AG04450 (cell line): Measurements from ENCODE around the gene PSTPIP2. TPM values are rescaled to one million over a fixed set of nuclear protein-coding genes. Genes with fewer than 3 reads are reported as not detected.
A peak's percentile ranks its signal among the peaks of the same experiment; 100 is the strongest.

Experiments used
- CTCF ChIA-PET: fragments of 300-600, 350-600 bp; formaldehyde crosslinking; extraction: SDS; loops from one replicate; lab custom pipeline; 2022; ENCODE audit warnings: antibody characterized with exemption, inconsistent platforms; lab: Charles Lee
- POLR2A ChIA-PET: fragments of 350-600 bp; formaldehyde crosslinking; extraction: SDS; loops from one replicate; lab custom pipeline; 2021; ENCODE audit warnings: antibody characterized with exemption, inconsistent platforms; lab: Yijun Ruan, JAX
- DNase-seq: peaks from one replicate; pipeline ENCODE4 v3.0.0-alpha.2; 2011; ENCODE audit warnings: low read depth, low spot score
- H3K27ac ChIP-seq: one replicate; pipeline ENCODE4 v1.5.1; 2012; ENCODE audit warnings: low read depth, low read length, control low read depth
- H3K27me3 ChIP-seq: one replicate; pipeline ENCODE4 v1.6.0; 2012; ENCODE audit warnings: low read length; ENCODE audit not compliant: control insufficient read depth, insufficient read depth
- H3K4me3 ChIP-seq: 2 replicates; pipeline ENCODE4 v1.5.1; 2011; ENCODE audit warnings: mild to moderate bottlenecking, low read depth, low read length, control low read depth
- H3K9me3 ChIP-seq: 2 replicates; pipeline ENCODE4 v1.5.1; 2012; ENCODE audit warnings: low read length; ENCODE audit not compliant: control insufficient read depth, insufficient read depth
- CTCF ChIP-seq: IDR thresholded peaks from 2 replicates; pipeline ENCODE4 v1.5.1; 2011; ENCODE audit warnings: low read depth, low read length, control low read depth, inconsistent platforms
- polyA plus RNA-seq: library from polyadenylated mRNA; depleted of rRNA; stranded (reverse); fragments of >200 nt; gene quantifications from 2 replicates; pipeline ENCODE4 v1.2.3, GENCODE V29; 2011

The PSTPIP2 gene
- polyA plus RNA-seq, 1 experiment, result 12.6 TPM

- POLR2A ChIA-PET, result interaction anchor here (0.6 kb wide), 1 partner anchor 84 kb away, joined by 4 read pairs; no protein-coding TSS in a partner anchor
- CTCF ChIA-PET, result interaction anchor here (0.5 to 2.6 kb wide), 11 partner anchors 19 to 484 kb away, joined by 3 to 60 read pairs (median 9); no protein-coding TSS in a partner anchor
- no peak for DNase-seq
Observed at GRCh38 chr18:46072376-46072867, 362 bp upstream of the PSTPIP2 start.

GRCh38 chr18:46070815-46071652, 1.0 kb downstream of the PSTPIP2 start:
- ChIA-PET POLR2A (interaction anchor here (0.6 kb wide), 1 partner anchor 94 kb away, joined by 4 read pairs; no protein-coding TSS in a partner anchor), CTCF (interaction anchor here (1.0 kb wide), 2 partner anchors 146 to 405 kb away, joined by 4 read pairs; no protein-coding TSS in a partner anchor)
- Histone ChIP-seq H3K27me3 (no peaks in the 10 kb centered on the region), H3K9me3 (peaks cover 3% of the 10 kb centered on the region; the same call in 1 of the 2 replicates), H3K4me3 (peak overlapping the region; percentile 73), H3K27ac (no peak overlapping the region)
- no peak for DNase-seq
- TF ChIP-seq CTCF, result no peak

More at GRCh38 chr18:46072376-46072867, 362 bp upstream of the PSTPIP2 start:
- TF ChIP-seq CTCF, result 0 out of 2 replicates have a peak, but pooled peaks have one; percentile 14
- peaks cover 2% of the 10 kb centered on the region; the same call in 1 of the 2 replicates for H3K9me3 ChIP-seq
- H3K27ac ChIP-seq, result no peak overlapping the region
- H3K27me3 ChIP-seq, result no peaks in the 10 kb centered on the region
- peak overlapping the region; percentile 73 for H3K4me3 ChIP-seq

- TF ChIP-seq CTCF, result no peak
- DNase-seq, result no peak
- Histone ChIP-seq H3K4me3 (no peak overlapping the region), H3K27me3 (no peaks in the 10 kb centered on the region), H3K9me3 (peaks cover 3% of the 10 kb centered on the region; the same call in 1 of the 2 replicates), H3K27ac (no peak overlapping the region)
- CTCF ChIA-PET, result interaction anchor here (0.7 kb wide), 1 partner anchor 135 kb away, joined by 3 read pairs; no protein-coding TSS in a partner anchor
- POLR2A ChIA-PET, result no interaction called here
Observed at GRCh38 chr18:46070232-46070631, 1.8 kb downstream of the PSTPIP2 start.

- DNase-seq, result no peak
- peaks cover 3% of the 10 kb centered on the region; the same call in 1 of the 2 replicates for H3K9me3 ChIP-seq
- TF ChIP-seq CTCF, result no peak
- H3K27me3 ChIP-seq, result no peaks in the 10 kb centered on the region
- ChIA-PET CTCF (no interaction called here), POLR2A (no interaction called here)
- no peak overlapping the region for H3K27ac ChIP-seq
- H3K4me3 ChIP-seq, result no peak overlapping the region
Observed at GRCh38 chr18:46069524-46069923, 2.5 kb downstream of the PSTPIP2 start.
